WTC11 (cell line): Measurements from ENCODE around the gene NAMPT.
"Not testable (repeated sequence)": the region's sequence is repeated elsewhere in the genome, so short reads cannot be mapped to it uniquely, and the experiment has no call there.

Experiments
- ATF2 ChIP-seq: sonication (generic); formaldehyde crosslinking; IDR thresholded peaks from 2 replicates; pipeline ENCODE4 v1.8.1; 2022; ENCODE audit warnings: low read depth, missing genetic modification reagents, borderline replicate concordance
- TEAD4 ChIP-seq: sonication (generic); formaldehyde crosslinking; IDR thresholded peaks from 2 replicates; pipeline ENCODE4 v1.8.0; 2022; ENCODE audit warnings: mild to moderate bottlenecking, missing genetic modification reagents
- TP53 ChIP-seq: sonication (generic); formaldehyde crosslinking; IDR thresholded peaks from 2 replicates; pipeline ENCODE4 v1.8.1; 2023; ENCODE audit warnings: mild to moderate bottlenecking, missing genetic modification reagents

GRCh38 chr7:106298631-106299030 lies 13.8 kb upstream of the NAMPT start:
- not testable (repeated sequence) for TF ChIP-seq ATF2 (CRISPR knock-in tag); TEAD4; TP53 (CRISPR knock-in tag)
